Activated CD4-positive, alpha-beta T cell treated with anti-CD3 and anti-CD28 coated beads for 4 hours (primary cell): ENCODE results near the gene CHRNA3.

ENCODE experiments used
- DNase-seq, 2 donors: peaks; one replicate each; pipeline ENCODE4 v3.0.0-alpha.2; 2020

The CHRNA3 gene

GRCh38 chr15:78550815-78551214, 70.0 kb downstream of the CHRNA3 start:
- DNase-seq: no peak

DNA sequence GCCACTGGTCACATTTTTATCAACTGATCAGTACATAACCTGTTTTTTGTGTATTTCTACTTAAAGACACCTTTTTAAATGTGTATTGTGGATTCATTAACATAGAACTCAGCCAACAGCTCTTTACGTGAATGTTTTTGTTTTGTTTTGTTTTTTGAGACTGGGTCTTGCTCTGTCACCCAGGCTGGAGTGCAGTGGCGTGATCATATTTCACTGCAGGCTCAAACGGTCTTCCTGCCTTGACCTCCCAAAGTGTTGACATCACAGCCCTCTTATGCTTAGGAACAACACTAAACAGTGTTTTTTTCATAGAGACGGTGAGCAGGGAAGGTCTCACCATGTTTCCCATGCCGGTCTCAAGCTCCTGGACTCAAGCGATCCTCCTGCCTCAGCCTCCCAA, 70.6 kb downstream of the CHRNA3 start:
- DNase-seq: no peak
